ENCODE results near the gene MACIR.

DNA sequence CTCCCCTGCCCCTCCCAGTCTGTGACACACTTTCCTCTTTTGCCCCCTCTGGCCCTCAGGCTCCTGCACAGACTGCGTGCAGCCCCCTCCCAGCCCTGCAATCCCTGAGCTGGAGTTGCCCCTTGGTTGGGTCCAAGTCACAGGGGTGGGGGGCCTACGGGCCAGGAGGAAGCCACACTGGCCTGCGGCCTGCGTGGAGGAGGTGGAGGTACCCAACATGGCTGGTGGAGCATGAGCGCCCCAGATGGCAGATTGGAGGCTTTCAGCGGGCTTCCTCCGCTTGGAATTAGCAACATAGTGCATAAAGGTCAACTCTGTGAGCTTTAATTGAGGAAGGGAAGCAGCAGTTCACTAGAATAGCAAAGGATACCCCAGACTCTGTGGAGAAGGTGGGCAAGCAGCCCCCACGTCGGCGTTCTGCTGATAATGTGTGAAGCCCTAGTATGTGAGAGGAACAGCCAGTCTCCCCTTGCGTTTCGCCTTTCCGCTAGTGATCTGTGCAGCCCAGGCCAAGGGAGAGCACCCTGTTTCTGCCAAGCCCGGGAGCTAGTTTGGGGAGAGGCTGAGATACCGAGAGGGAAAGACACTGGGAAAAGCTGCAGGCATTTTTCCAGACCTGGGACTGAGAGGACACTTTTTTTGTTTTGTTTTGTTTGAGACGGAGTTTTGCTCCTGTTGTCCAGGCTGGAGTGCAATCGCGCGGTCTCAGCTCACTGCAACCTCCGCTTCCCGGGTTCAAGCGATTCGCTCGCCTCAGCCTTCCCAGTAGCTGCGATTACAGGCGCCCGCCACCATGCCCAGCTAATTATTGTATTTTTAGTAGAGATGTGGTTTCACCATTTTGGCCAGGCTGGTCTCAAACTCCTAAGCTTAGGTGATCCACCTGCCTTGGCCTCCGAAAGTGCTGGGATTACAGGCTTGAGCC, 35.3 kb upstream of the MACIR start:
- TF ChIP-seq TMF1 (CRISPR knock-in tag; IDR thresholded peaks at IDR 0.05; ENCODE audit: low read depth): no peak
- TF ChIP-seq TAF15 (IDR thresholded peaks at IDR 0.05; ENCODE audit: low read depth, low read length, poor library complexity, severe bottlenecking): no peak
- TF ChIP-seq ZNF354B (CRISPR knock-in tag; IDR thresholded peaks at IDR 0.05): no peak
- TF ChIP-seq MTA1 (CRISPR knock-in tag; IDR thresholded peaks at IDR 0.05; ENCODE audit: borderline replicate concordance): no peak
- TF ChIP-seq, protein P1, sequence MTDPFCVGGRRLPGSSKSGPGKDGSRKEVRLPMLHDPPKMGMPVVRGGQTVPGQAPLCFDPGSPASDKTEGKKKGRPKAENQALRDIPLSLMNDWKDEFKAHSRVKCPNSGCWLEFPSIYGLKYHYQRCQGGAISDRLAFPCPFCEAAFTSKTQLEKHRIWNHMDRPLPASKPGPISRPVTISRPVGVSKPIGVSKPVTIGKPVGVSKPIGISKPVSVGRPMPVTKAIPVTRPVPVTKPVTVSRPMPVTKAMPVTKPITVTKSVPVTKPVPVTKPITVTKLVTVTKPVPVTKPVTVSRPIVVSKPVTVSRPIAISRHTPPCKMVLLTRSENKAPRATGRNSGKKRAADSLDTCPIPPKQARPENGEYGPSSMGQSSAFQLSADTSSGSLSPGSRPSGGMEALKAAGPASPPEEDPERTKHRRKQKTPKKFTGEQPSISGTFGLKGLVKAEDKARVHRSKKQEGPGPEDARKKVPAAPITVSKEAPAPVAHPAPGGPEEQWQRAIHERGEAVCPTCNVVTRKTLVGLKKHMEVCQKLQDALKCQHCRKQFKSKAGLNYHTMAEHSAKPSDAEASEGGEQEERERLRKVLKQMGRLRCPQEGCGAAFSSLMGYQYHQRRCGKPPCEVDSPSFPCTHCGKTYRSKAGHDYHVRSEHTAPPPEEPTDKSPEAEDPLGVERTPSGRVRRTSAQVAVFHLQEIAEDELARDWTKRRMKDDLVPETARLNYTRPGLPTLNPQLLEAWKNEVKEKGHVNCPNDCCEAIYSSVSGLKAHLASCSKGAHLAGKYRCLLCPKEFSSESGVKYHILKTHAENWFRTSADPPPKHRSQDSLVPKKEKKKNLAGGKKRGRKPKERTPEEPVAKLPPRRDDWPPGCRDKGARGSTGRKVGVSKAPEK (CRISPR knock-in tag; IDR thresholded peaks at IDR 0.05; ENCODE audit: borderline replicate concordance): no peak
- TF ChIP-seq MAZ (IDR thresholded peaks at IDR 0.05; ENCODE audit: borderline replicate concordance, low read depth, low read length): no peak
- no peak for TF ChIP-seq MAZ (CRISPR knock-in tag; IDR thresholded peaks at IDR 0.05; ENCODE audit: low read depth)
- no peak for TF ChIP-seq EZH2 (conservative IDR thresholded peaks at IDR 0.05; ENCODE audit: low read depth, low read length)
- no peak for TF ChIP-seq ZBTB1 (CRISPR knock-in tag; IDR thresholded peaks at IDR 0.05; ENCODE audit: borderline replicate concordance)
- TF ChIP-seq, protein P2, sequence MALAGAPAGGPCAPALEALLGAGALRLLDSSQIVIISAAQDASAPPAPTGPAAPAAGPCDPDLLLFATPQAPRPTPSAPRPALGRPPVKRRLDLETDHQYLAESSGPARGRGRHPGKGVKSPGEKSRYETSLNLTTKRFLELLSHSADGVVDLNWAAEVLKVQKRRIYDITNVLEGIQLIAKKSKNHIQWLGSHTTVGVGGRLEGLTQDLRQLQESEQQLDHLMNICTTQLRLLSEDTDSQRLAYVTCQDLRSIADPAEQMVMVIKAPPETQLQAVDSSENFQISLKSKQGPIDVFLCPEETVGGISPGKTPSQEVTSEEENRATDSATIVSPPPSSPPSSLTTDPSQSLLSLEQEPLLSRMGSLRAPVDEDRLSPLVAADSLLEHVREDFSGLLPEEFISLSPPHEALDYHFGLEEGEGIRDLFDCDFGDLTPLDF (CRISPR knock-in tag; IDR thresholded peaks at IDR 0.05): no peak
- TF ChIP-seq ZNF326 (CRISPR knock-in tag; IDR thresholded peaks at IDR 0.05; ENCODE audit: borderline replicate concordance): no peak
- no peak for TF ChIP-seq NR2F2 (IDR thresholded peaks at IDR 0.05; ENCODE audit: borderline replicate concordance, low read depth)
- no peak for TF ChIP-seq ZBTB3 (CRISPR knock-in tag; IDR thresholded peaks at IDR 0.05; ENCODE audit: borderline replicate concordance, low read depth)
- no peak for TF ChIP-seq YY1 (IDR thresholded peaks at IDR 0.05; ENCODE audit: insufficient read depth, insufficient replicate concordance, low read depth, low read length)

Data from HepG2 (cell line).